ENCODE data around the gene RBM23. TPM values are rescaled to one million over a fixed set of nuclear protein-coding genes. Genes with fewer than 3 reads are reported as not detected.
"Not testable (repeated sequence)": the region's sequence is repeated elsewhere in the genome, so short reads cannot be mapped to it uniquely, and the experiment has no call there.

Gene RBM23
- total RNA-seq, 3 donors from 2014 or later, result 80.4 to 90.4 (median 82.5) TPM

DNA sequence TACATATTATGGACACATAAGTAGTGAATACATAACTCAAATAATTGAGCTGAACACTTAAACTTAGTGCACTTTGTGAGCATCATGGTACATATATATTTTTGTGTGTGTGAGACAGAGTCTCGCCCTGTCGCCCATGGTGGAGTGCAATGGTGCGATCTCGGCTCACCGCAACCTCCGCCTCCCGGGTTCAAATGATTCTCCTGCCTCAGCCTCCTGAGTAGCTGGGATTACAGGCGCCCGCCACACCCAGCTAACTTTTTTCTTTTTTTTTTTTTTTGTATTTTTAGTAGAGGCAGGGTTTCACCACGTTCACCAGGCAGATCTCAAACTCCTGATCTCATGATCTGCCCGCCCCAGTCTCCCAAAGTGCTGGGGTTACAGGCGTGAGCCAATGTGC is 66.8 kb downstream of the RBM23 start:
- H3K4me3 Mint-ChIP-seq; H3K27me3 Mint-ChIP-seq (ENCODE audit: low read depth); H3K9me3 Mint-ChIP-seq; ATAC-seq; H3K36me3 Mint-ChIP-seq (ENCODE audit: insufficient read depth); H3K4me1 Mint-ChIP-seq (ENCODE audit: low read depth); DNase-seq: not testable (repeated sequence)

DNA sequence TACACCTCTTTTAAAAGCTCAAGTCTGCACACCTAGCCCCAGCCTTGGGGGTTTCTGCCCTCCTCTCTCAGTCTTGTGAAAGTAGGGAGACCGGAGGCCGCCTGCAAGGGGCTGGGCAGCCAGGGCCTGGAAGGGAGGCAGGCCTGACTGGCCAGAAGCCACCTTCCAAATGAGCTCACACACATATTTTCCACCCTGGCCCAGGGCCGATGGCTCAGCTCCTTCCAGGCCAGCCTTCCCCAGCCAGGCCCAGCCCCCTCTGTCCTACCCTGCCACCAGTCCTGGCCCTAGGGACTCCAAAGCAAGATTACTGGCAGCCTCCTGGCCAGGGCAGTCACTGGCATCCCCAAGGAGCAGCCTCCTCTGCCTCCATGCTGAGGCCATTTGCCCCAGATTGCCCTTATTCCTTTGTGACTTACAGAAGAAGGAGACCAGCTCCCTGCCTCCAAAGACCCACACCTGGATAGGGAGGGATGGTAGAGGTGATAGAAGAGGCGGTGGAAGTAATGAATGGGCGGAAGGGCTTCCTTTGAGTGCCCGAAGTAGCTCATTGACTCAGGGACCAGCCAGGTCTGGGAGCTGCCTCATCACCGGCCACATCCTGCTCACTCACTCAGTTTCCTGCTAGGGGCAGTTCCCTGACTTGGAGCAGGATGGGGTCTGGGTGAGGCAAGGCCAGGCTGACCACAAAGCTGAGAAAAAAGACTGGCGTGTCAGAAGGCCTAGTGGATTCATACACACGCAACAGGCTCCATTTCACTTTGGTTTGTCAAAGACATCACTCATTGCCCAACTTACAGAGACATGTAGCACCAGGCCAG is 67.8 kb downstream of the RBM23 start:
- no peak for DNase-seq

GRCh38 chr14:22849212-22849819 is 69.6 kb downstream of the RBM23 start:
- Mint-ChIP-seq H3K36me3 (ENCODE audit: insufficient read depth) (no peaks in the 10 kb centered on the region), H3K4me3 (no peak overlapping the region), H3K9me3 (no peaks in the 10 kb centered on the region), H3K27me3 (ENCODE audit: low read depth) (peaks cover 14% of the 10 kb centered on the region), H3K4me1 (ENCODE audit: low read depth) (peaks cover 5% of the 10 kb centered on the region)
- no peak for DNase-seq
- no peak for ATAC-seq

More for the DNA sequence above, 67.8 kb downstream of the RBM23 start:
- peaks cover 6% of the 10 kb centered on the region for H3K4me1 Mint-ChIP-seq (ENCODE audit: low read depth)
- no peaks in the 10 kb centered on the region for H3K36me3 Mint-ChIP-seq (ENCODE audit: insufficient read depth)
- no peak overlapping the region for H3K4me3 Mint-ChIP-seq
- no peak for ATAC-seq
- peaks cover 7% of the 10 kb centered on the region for H3K27me3 Mint-ChIP-seq (ENCODE audit: low read depth)
- H3K9me3 Mint-ChIP-seq, result no peaks in the 10 kb centered on the region

DNA sequence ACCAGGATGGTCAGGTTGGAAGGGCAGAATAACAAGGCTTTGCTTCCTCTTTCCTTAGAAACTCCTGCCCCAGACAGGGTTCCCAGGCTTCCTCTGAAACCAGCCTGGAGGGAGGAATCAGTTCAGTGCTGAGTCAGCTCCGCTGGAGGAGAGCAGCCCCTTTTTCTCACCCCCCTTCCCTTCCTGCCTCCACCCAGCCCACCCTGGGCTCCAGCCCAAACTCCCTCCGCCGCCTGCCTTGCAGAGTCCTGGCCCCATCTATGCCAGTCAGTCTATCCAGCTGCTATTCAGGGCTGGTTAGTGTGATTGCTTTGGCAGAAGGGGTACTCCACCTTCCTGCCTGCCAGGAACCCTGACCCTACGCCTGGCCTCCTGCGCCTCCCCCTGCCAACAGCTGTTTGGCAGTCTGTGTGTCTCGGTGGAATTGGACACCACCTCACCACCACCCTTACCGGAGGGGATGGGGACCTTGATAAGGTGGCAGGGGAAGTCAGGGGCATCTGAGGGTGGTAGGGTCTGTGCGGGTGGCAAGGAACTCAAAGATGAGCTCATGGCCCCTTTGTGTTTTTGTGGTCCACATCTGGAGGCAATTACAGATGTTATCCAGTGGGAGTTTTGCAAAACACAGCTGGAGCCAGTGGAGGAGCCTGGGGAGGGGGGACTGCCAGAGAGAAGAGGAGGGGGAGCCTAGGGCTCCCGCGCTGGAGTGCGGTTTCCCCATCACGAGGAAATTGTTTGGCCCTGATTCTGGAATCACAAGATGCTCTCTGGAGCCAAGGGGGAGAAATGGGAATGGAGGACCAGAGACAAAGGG is 70.4 kb downstream of the RBM23 start:
- H3K4me1 Mint-ChIP-seq (ENCODE audit: low read depth), result peaks cover 5% of the 10 kb centered on the region
- H3K27me3 Mint-ChIP-seq (ENCODE audit: low read depth), result peaks cover 15% of the 10 kb centered on the region
- ATAC-seq (no peak), DNase-seq (no peak)
- H3K4me3 Mint-ChIP-seq, result no peak overlapping the region
- H3K36me3 Mint-ChIP-seq (ENCODE audit: insufficient read depth), result no peaks in the 10 kb centered on the region
- H3K9me3 Mint-ChIP-seq, result no peaks in the 10 kb centered on the region

DNA sequence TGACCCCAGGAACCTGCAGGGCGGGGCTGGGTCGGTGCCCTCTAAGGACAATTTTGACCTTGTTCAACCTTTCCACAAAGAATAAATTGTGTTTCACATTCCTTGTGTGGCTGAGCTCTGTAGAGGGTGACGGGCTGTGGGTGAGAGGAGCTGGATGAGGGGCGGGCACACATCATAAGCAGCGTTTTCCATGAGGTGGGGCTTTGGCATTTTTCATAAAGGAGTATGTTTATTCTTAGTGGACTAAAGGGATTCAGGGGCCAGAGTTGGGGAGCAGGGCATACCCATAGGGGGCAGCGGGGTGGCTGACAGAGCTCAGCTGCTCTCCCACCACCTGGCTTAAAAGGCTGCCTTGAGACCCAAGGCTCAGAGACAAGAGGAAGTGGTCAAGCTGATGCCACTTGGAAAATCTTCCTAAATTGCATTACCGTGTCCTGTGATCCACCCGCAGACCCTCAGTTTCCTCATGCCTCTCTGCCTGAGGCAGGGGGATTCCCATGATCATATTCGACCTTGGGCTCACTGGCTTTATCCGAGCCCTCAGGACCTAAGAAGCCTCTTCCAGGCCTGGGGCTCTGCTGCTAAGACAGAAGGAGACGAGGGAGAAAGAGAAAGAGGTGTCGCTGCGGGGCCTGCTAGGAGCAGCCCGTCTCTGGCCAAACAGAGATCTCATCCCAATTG is 71.1 kb downstream of the RBM23 start:
- H3K36me3 Mint-ChIP-seq (ENCODE audit: insufficient read depth), result no peaks in the 10 kb centered on the region
- no peak for ATAC-seq
- H3K4me3 Mint-ChIP-seq, result no peak overlapping the region
- peaks cover 17% of the 10 kb centered on the region for H3K27me3 Mint-ChIP-seq (ENCODE audit: low read depth)
- H3K4me1 Mint-ChIP-seq (ENCODE audit: low read depth), result peaks cover 2% of the 10 kb centered on the region
- H3K9me3 Mint-ChIP-seq, result no peaks in the 10 kb centered on the region
- no peak for DNase-seq

DNA sequence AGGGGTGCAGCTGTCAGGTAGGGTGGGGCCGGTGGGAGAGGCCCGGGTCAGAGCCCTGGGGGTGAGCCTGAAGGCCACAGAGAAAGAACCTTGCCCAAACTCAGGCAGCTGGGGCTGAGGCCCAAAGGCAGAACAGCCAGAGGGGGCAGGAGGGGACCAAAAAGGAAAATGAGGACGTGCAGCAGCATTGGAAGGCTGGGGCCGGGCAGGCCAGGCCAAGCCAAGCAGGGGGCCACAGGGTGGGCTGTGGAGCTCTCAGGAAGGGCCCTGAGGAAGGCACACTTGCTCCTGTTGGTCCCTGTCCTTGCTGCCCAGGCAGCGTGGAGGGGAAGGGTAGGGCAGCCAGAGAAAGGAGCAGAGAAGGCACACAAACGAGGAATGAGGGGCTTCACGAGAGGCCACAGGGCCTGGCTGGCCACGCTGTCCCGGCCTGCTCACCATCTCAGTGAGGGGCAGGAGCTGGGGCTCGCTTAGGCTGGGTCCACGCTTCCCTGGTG is 72.1 kb downstream of the RBM23 start:
- Mint-ChIP-seq H3K27me3 (ENCODE audit: low read depth) (peaks cover 17% of the 10 kb centered on the region), H3K36me3 (ENCODE audit: insufficient read depth) (no peaks in the 10 kb centered on the region), H3K9me3 (no peaks in the 10 kb centered on the region), H3K4me1 (ENCODE audit: low read depth) (no peaks in the 10 kb centered on the region), H3K4me3 (no peak overlapping the region)
- DNase-seq (no peak), ATAC-seq (no peak)

DNA sequence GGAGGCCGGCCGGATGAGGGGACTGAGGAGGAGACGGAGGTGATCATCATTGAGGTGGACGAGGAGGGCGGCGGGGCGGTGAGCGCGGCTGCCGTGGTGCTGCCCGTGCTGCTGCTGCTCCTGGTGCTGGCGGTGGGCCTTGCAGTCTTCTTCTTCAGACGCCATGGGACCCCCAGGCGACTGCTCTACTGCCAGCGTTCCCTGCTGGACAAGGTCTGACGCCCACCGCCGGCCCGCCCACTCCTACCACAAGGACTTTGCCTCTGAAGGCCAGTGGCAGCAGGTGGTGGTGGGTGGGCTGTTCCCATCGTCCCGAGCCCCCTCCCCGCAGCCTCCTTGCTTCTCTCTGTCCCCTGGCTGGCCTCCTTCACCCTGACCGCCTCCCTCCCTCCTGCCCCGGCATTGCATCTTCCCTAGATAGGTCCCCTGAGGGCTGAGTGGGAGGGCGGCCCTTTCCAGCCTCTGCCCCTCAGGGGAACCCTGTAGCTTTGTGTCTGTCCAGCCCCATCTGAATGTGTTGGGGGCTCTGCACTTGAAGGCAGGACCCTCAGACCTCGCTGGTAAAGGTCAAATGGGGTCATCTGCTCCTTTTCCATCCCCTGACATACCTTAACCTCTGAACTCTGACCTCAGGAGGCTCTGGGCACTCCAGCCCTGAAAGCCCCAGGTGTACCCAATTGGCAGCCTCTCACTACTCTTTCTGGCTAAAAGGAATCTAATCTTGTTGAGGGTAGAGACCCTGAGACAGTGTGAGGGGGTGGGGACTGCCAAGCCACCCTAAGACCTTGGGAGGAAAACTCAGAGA is 72.9 kb downstream of the RBM23 start:
- H3K36me3 Mint-ChIP-seq (ENCODE audit: insufficient read depth), result no peaks in the 10 kb centered on the region
- H3K27me3 Mint-ChIP-seq (ENCODE audit: low read depth), result peaks cover 17% of the 10 kb centered on the region
- H3K4me1 Mint-ChIP-seq (ENCODE audit: low read depth), result no peaks in the 10 kb centered on the region
- ATAC-seq (no peak), DNase-seq (no peak)
- no peaks in the 10 kb centered on the region for H3K9me3 Mint-ChIP-seq
- no peak overlapping the region for H3K4me3 Mint-ChIP-seq

GRCh38 chr14:22845103-22845394 is 73.9 kb downstream of the RBM23 start:
- no peaks in the 10 kb centered on the region for H3K36me3 Mint-ChIP-seq (ENCODE audit: insufficient read depth)
- no peak for DNase-seq
- no peaks in the 10 kb centered on the region for H3K4me1 Mint-ChIP-seq (ENCODE audit: low read depth)
- ATAC-seq, result no peak
- H3K9me3 Mint-ChIP-seq, result no peaks in the 10 kb centered on the region
- H3K4me3 Mint-ChIP-seq, result no peak overlapping the region
- H3K27me3 Mint-ChIP-seq (ENCODE audit: low read depth), result peaks cover 17% of the 10 kb centered on the region

DNA sequence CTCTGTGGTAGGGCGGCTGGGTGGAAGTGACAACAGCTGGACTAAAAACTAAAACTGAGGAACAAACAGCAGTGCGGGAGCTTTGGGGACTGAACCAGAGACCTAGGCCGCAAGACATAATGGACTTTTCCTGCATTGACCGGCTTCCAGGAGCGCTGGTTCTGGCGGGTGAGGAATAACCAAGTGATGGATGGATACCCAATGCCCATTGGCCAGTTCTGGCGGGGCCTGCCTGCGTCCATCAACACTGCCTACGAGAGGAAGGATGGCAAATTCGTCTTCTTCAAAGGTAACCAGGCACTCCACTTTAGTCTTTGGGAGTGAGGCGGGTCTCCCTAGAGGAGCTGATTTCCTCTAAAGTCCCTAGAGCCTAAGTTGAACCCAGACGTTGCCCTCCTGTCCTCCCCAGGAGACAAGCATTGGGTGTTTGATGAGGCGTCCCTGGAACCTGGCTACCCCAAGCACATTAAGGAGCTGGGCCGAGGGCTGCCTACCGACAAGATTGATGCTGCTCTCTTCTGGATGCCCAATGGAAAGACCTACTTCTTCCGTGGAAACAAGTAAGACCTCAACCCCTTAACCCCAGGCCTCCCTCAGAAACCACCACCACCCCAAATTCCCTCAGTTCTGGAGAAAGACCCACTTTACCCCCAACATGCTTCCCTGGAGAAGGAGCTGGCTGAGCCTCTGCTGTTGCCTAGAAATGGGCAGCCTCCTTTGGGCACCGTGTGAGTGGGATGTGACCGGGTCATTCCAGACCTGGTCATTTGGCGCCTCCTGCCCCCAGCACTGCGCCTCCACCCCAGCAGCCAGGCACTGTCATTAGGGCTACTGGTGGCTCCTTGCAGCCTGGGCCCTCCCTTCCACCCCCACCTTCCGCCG is 74.5 kb downstream of the RBM23 start:
- Mint-ChIP-seq H3K4me3 (no peak overlapping the region), H3K4me1 (ENCODE audit: low read depth) (no peaks in the 10 kb centered on the region), H3K9me3 (no peaks in the 10 kb centered on the region), H3K27me3 (ENCODE audit: low read depth) (peaks cover 19% of the 10 kb centered on the region), H3K36me3 (ENCODE audit: insufficient read depth) (no peaks in the 10 kb centered on the region)
- DNase-seq (no peak), ATAC-seq (no peak)

Other genes with a start within 250 kb of the RBM23 start
- gene OXA1L, start 152.5 kb downstream of the RBM23 start, total RNA-seq, result 100 to 1,000 TPM; 133 to 139 (median 138) TPM
- gene SLC7A7, start 103.7 kb downstream of the RBM23 start, total RNA-seq, result under 1 TPM; 0.16 to 0.51 (median 0.19) TPM
- 100 to 1,000 TPM; 247 to 250 (median 249) TPM for gene MRPL52, start 89.3 kb downstream of the RBM23 start, total RNA-seq
- 1 to 10 TPM in 2 of 3 donors, under 1 TPM in 1; 0.76 to 1.6 (median 1.2) TPM for gene MMP14, start 82.6 kb downstream of the RBM23 start, total RNA-seq
- gene LRP10, start 47.4 kb downstream of the RBM23 start, total RNA-seq, result 10 to 100 TPM; 19.3 to 33.7 (median 26.2) TPM
- under 1 TPM; 0.13 to 0.27 (median 0.15) TPM for gene REM2, start 35.9 kb downstream of the RBM23 start, total RNA-seq
- 100 to 1,000 TPM; 256 to 289 (median 263) TPM for gene PRMT5, start 10.2 kb upstream of the RBM23 start, total RNA-seq
- gene HAUS4, start 37.9 kb upstream of the RBM23 start, total RNA-seq, result 10 to 100 TPM; 28.8 to 39.7 (median 38.5) TPM
- gene AJUBA, start 63.4 kb upstream of the RBM23 start, total RNA-seq, result 1 to 10 TPM; 2.0 to 3.8 (median 2.6) TPM
- gene C14orf93, start 91.0 kb upstream of the RBM23 start, total RNA-seq, result 1 to 10 TPM; 3.6 to 5.4 (median 5.1) TPM
- 100 to 1,000 TPM; 220 to 231 (median 227) TPM for gene PSMB5, start 115.8 kb upstream of the RBM23 start, total RNA-seq
- gene PSMB11, start 123.1 kb upstream of the RBM23 start, total RNA-seq, result not detected
- gene CDH24, start 138.4 kb upstream of the RBM23 start, total RNA-seq, result under 1 TPM; 0.51 to 0.87 (median 0.65) TPM
- gene ACIN1, start 176.0 kb upstream of the RBM23 start, total RNA-seq, result 100 to 1,000 TPM; 195 to 200 (median 196) TPM
- 10 to 100 TPM; 34.6 to 39.9 (median 36.9) TPM for gene C14orf119, start 176.4 kb upstream of the RBM23 start, total RNA-seq
- not detected for gene CIROP, start 185.8 kb upstream of the RBM23 start, total RNA-seq
- not detected for gene CEBPE, start 200.1 kb upstream of the RBM23 start, total RNA-seq